Endometrial microvascular endothelial cells (primary cell): ENCODE data around the gene CNDP1. TPM values are rescaled to one million over a fixed set of nuclear protein-coding genes. Genes with fewer than 3 reads are reported as not detected.
"Not testable (repeated sequence)": the region's sequence is repeated elsewhere in the genome, so short reads cannot be mapped to it uniquely, and the experiment has no call there.

Experiments
- in situ Hi-C: cut with HindIII; loops from 2 replicates; pipeline ENCODE4 v1.10.0; 2017; ENCODE audit warnings: low sequenced_read_pairs, low pct_unique_long_range_greater_than_20kb; ENCODE audit errors: inconsistent ontology term
- total RNA-seq: library from RNA; depleted of rRNA; stranded (reverse); fragments of >200 nt; gene quantifications from one replicate; pipeline ENCODE4 v1.2.3, GENCODE V29; 2015; ENCODE audit errors: inconsistent ontology term

CNDP1 gene, protein sequence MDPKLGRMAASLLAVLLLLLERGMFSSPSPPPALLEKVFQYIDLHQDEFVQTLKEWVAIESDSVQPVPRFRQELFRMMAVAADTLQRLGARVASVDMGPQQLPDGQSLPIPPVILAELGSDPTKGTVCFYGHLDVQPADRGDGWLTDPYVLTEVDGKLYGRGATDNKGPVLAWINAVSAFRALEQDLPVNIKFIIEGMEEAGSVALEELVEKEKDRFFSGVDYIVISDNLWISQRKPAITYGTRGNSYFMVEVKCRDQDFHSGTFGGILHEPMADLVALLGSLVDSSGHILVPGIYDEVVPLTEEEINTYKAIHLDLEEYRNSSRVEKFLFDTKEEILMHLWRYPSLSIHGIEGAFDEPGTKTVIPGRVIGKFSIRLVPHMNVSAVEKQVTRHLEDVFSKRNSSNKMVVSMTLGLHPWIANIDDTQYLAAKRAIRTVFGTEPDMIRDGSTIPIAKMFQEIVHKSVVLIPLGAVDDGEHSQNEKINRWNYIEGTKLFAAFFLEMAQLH
- not detected for total RNA-seq

DNA sequence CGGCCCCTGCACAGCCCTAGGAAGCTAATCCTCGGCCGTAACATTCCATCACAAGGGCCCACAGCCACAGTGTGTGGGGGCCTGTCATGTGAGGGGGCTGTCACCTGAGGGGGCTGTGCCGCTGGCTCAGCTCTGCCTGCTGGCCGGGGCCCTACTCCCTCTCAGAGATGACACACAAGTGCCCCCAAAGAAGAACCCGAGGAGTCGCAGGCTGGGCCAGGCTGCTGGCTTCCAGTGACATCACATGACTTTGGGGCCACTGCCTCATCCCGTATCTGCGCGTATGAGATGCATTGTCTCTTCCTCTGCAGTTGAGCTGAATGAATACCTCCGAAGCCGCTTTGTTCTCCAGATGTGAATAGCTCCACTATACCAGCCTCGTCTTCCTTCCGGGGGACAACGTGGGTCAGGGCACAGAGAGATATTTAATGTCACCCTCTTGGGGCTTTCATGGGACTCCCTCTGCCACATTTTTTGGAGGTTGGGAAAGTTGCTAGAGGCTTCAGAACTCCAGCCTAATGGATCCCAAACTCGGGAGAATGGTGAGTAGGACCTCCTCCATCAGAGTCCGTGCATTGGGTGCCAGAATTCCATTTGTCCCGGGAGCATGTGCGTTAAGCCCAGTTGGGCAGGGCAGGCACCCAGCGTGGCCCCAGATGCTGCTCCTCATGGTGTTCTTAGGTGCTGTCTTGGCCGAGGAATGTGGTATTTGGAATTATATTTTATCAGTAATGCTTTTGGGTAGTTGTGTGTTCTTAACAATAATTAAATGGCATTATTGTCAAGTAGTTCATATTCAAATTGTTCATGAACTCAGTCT is at the start of gene CNDP1:
CNDP1 (plus strand) TSS at position 351 of the 820 bp plus-strand sequence; CDS start at position 519, 168 bp downstream.
- in situ Hi-C loops, result no loop called here

DNA sequence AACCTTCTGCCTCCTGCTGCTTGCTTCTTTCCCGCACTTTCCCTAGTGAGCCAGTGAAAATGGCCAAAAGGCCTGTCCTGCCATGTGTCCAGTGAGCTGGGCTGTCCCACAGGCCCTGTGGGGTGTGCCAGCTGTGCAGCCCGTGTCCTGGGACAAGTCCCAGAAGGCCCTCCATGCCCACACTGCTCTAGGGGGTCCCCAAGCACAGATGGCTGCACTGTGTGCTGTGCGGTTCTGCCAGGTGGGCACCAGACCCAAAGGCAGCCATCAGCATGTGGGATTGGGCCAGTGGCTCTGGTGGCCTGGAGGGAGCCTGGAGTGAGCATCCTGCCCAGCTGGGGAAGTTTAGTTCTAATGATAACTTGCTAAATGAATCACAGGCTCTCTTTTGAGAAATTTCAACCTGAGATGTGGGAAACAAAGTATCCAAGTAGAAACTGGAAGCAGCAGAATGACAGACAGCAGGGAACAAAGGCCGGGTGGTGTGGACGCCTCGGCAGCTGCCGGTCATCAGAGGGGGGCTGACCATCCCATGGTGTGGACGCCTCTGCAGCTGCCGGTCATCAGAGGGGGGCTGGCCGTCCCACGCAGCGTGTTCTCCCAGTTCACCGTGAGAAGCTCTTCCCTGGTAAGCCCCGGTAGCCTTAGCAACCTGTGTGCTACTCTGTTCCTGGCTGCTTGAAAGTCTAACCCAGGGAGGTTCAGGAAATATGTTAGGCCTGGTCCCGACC is 48.0 kb upstream of the CNDP1 start:
- in situ Hi-C loops, result no loop called here

DNA sequence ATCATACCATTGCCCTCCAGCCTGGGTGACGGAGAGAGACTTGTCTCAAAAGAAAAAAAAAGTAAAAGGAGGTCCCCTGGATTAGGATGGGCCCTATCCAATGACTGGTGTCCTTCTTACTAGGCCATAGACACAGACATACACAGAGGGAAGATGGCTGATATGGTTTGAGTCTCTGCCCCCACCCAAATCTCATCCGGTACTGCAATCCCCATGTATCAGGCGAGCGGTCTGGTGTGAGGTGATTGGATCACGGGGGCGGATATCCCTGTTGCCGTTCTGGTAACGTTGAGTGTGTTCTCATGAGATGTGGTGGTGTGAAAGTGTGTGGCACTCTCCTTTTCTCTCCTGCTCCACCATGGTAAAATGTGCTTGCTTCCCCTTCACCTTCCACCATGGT is 45.9 kb upstream of the CNDP1 start:
- in situ Hi-C loops, result no loop called here

DNA sequence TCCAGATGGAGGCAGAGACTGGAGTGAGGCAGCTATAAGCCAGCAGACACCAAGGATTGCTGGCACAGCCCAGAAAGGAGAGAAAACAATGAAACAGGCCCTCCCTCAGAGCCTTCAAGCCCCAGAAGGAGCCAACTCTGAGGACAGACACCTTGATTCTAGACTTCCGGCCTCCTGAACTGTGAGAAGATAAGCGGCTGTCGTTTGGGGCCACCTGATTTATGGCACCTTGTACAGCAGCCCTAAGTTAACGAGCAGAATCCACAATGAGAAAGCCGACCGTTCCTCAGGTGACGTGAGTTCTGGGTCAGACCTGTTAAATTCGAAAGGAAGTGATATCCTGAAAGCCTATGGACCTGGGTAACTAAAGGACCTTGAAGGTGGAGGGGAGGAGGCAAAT is 45.4 kb upstream of the CNDP1 start:
- in situ Hi-C loops, result no loop called here

DNA sequence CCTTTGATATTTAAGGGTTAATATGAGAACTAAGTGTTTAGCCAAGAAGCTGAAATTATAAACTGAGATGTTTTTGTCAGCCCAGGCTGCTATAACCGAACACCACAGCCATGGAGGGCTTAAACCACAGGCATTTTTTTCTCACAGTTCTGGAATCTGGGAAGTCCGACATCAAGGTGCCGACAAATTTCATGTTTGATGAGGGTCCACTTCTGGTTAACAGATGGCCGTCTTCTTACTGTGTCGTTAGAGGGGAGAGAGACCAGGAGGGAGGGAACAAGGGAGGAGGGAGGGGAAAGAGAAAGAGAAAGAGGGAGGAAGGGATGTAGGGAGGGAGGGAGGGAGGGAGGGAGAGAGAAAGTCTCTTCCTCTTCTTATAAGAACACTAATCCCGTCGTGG is 44.6 kb upstream of the CNDP1 start:
- in situ Hi-C loops, result no loop called here

DNA sequence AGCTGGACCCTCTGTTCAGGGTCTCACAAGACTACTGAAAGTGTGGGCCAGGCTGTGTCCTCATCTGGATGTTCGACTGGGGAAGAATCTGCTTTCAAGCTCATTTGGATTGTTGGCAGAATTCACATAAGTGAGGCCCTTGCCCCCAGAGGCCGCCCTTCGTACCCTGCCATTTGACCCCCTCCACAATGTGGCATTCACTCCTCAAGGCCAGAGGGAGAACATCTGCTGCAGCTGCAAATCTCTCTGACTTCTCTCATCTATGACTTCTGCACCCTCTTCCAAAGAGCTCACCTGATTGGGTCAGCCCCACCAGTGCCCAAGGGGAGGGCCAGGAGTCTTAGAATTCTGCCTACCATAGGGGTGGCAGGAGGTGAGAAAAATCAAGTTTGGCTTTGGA is 42.0 kb upstream of the CNDP1 start:
- in situ Hi-C loops, result no loop called here

DNA sequence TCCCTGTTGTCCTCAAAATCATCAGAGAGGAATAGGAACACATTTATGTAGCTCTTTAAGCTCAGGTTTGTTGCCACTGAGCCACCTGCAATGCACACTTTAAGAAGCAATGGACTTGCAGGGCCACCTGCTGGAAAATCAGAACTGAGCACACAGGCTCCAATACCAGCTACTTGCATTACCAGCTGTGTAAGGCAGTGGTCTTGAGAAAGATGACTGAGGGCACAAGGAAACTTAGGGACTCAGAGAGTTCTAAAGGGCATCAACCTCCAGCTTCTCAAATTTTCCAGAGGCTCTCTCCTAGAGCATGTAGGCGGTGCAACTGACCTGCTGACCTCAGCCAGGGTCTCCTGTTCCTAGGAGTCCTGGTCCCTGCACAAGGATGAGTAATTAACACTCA is 40.6 kb upstream of the CNDP1 start:
- in situ Hi-C loops, result no loop called here

DNA sequence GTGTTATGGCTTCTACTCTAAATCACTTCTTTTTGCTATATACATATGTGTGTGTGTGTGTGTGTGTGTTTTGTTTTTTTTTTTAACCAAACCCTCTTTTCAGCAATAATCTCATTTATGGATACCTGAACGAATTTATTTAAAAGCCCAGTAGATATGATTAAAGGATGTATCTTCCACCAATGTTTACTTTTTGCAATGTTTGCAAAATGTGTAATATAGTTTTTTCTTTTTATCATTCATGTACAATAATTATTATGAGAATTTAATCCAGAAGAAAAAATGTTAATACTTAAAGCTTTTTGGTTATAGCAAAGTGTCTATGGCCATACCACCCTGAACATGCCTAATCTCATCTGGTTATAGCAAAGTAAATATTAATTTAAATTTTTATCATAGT is 39.8 kb upstream of the CNDP1 start:
- in situ Hi-C loops, result no loop called here

DNA sequence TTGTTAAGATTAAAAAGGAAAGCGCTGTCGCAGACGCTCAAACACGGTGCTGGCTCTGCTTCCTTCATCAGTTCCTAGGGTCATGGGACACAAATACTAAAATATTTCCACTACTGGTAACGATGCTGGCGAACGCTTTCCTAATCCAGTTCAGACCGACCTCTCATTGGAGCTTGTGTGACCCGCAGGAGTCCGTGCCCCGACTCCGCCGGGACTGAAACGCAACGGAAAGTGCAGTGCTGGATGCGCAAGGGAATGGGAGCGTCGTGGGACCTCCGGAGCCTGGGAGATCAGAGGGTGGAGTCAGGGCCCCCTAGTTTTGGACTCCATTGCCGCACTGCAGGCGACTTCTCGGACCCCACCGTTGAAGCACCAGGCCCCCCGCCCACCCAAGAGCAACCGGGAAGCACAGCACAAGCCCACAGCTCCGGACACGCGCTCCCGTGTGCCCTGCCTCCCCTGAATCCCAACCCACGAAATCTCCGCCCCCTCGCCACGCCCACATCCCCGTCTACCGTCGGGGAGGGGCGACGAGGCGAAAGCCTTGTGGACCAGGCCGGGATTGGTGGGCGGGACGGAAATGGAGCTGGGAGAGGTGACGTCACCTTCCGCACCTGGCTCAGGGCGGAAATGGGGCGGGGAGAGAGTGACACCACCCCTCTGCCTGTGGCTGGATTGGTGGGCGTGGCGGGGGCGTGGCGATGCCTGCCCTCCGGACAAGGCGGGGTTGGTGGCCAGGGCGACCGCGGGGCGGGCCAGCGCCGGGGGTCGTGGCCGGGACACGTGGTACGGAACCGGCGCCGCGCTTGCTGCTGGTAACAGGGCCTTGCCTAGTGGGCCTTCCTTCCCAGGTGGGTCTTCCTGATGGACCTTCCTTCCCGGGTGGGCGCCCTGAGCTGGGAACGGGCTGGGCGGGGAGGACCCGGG is 38.5 kb upstream of the CNDP1 start, which contains the start of gene CNDP2:
CNDP2 (plus strand) TSS at position 783 of the 927 bp plus-strand sequence. CDS start 3,611 bp downstream, outside the sequence.
- in situ Hi-C loops, result no loop called here

DNA sequence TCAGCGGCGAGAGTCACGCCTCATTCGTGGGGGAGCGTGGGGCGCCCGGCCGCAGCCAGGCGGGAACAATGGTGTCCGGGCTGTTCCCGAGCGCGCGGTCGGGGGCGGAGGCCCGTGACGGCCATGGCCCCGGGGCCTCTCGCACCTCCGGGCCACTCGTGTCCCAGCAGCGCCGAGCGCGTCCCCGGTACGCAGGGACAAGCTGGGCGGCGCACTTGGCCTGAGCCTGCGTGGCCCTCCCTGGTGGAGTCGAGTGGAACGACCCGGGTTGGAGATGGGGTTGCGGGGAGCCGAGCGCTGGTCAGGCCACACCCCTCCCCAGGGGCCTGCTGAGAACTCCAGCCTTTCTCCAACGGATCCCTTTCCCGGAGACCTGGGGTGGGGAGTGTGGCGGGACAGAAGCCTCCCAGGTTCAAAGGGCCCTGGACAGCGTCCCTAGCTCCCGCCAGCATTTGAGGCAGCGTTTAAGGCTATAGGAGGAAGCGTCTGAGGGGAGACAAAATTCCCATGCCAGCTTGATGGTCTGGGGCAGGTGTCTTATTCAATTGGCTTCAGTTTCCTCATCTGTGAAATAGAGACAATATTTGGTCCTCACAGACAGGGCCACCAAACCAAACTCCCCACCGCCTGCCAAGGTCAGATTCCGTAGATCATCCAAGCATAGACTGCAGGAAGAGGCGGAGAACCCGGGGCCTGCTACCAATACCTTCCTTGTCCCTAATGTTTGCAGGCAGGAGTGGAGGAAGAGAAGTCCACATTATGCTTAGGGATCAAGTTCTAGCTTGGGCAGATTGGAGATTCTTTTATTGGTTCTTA is 37.6 kb upstream of the CNDP1 start:
- in situ Hi-C loops, result no loop called here

DNA sequence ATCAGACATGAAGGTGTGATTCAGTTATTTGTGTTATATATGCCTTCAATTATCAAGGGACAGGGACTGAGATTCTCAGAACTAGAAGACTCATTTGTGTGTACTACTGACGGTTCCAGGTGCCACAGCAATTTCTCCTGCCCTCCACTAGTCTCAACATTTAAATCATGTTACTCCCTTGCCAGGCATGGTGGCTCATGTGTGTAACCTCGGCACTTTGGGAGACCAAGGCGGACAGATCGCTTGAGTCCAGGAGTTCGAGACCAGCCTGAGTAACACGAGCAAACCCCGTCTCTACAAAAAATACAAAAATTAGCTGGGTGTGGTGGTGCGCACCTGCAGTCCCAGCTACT is 37.0 kb upstream of the CNDP1 start:
- in situ Hi-C loops, result no loop called here

DNA sequence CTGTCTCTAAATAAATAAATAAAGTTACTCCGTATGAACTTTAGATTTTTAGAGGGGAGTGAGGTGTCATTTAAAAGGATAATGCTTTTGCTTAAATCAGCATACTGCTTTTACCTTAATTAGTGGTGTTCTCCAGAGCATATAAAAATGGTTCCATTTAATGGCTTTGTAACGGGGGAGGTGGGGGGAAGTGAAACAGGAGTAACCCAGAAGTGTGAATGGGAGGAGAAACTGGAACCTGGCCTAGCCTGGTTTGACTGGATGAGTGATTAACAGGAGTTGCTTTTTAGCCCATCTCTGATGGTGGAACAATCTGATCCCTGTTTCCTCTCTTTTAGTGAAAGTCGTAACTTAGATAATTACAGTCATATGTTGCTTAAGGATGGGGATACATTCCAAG is 36.5 kb upstream of the CNDP1 start:
- in situ Hi-C loops, result no loop called here

DNA sequence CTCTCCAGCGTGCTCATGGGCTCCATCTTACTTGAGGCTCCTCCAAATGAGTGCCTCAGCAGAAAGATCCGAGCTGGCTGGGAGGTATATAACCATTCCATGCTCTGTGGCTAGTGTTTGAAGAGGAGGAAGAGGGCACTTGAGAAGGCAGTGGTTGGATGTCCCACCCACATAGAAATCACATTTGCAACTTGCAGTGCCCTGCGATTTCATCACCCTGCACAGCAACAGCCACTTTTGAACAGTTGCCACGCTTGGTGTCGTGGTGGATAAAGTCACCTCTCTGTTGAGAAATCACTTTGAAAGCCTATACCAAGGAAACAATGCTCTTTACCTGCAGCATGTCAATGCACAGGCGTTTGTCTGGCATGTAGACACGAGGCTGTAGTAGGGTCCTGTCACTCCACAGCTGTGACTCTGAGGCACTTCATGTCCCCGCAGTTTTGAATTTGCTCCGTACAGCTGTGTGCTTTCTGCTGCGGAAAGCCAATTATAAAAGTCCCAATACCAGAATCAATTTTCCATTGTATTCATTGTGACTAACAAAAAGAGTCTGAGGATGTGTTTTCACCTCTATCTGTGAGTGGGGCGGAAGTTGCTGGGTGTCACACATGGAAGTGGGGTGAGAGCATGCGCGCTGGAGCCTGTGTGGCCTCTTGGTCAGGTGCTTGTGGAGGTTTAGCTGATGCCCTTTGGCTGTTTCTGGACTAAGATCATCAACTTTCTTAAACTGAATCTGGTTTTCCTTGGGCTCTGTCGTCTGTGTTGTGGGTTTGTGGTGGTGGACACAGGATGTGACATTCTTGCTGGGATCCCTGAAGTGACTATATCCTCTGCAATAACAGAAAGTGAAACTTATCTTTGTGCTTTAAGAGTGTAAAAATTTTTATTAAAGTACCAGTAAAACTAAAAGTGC is 35.3 kb upstream of the CNDP1 start:
- in situ Hi-C loops, result no loop called here

DNA sequence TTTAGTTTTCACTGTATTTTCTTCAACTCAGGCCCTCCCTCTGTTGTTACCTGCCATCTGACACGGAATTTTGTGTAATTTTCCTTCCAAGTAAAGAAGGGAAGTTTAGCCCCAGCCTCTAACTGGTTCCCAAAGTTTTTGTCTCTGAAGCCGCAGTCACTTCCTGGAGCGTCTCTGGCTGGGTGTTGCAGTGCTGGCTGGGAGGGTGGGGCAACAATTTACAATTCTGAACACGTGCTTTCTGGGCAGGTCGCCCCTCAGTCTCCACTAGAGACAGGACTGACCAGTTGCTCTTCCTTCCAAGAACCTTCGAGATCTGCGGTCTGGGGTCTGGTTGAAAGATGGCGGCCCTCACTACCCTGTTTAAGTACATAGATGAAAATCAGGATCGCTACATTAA is 34.7 kb upstream of the CNDP1 start:
- in situ Hi-C loops, result no loop called here

DNA sequence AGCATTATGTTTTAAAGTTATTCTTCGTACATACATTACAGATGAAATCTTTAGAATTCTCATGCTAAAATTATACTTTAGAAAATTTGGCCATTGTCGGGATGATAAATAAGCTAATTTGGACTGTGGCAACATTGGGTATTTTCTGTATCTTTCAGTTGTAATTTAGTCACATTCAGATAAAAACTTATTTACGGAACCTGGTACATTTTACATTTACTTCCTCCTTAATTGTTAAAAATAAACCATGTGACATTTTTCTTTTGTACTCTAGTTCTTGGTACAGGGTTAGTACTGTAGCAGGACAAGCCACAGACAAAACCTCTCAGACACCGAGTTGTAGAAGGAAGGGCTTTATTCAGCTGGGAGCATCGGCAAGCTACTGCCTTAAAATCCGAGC is 33.9 kb upstream of the CNDP1 start:
- in situ Hi-C loops, result no loop called here

DNA sequence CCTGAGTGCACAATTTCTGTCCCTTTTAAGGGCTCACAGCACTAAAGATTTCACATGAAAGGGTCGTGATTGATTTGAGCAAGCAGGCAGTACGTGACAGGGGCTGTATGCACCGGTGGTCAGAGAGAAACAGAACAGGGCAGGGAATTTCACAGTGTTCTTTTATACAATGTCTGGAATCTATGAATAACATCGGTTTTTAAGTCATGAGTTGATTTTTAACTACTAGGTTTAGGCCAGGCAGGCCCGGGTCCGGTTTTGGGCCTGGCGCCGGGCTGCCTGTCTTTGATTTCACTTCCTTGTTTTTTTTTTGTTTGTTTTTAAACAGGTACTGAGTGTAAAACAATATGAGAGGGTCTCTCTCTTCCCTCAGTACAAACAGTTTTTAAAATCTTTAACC is 33.5 kb upstream of the CNDP1 start:
- in situ Hi-C loops, result not testable (repeated sequence)

DNA sequence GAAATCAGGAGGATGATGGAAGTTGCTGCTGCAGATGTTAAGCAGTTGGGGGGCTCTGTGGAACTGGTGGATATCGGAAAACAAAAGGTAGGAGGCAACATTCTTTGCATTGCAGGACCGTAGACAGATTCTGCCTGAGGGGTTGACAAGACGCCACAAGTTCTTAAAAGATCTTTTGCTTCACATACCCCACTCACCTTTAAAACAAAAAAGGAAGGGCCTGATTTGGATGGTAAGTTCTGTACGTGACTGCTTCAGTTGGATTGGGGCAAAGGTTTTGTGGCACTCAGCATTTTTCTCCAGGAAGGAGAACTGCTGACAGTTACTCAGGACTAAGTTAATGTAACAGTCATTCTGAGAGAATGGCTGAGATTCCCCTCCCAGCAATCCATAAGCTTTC is 32.9 kb upstream of the CNDP1 start:
- in situ Hi-C loops, result no loop called here
